Stimulated activated CD4-positive, alpha-beta T cell treated with anti-CD3 and anti-CD28 coated beads, Interleukin-2, amount 100 ng/mL, for 4 hours (primary cell): ENCODE data around the gene LRRC27.
"Not testable (repeated sequence)": the region's sequence is repeated elsewhere in the genome, so short reads cannot be mapped to it uniquely, and the experiment has no call there.

Experiments
- DNase-seq: peaks from one replicate; pipeline ENCODE4 v3.0.0-alpha.2; 2020; ENCODE audit warnings: low read depth

Gene LRRC27

DNA sequence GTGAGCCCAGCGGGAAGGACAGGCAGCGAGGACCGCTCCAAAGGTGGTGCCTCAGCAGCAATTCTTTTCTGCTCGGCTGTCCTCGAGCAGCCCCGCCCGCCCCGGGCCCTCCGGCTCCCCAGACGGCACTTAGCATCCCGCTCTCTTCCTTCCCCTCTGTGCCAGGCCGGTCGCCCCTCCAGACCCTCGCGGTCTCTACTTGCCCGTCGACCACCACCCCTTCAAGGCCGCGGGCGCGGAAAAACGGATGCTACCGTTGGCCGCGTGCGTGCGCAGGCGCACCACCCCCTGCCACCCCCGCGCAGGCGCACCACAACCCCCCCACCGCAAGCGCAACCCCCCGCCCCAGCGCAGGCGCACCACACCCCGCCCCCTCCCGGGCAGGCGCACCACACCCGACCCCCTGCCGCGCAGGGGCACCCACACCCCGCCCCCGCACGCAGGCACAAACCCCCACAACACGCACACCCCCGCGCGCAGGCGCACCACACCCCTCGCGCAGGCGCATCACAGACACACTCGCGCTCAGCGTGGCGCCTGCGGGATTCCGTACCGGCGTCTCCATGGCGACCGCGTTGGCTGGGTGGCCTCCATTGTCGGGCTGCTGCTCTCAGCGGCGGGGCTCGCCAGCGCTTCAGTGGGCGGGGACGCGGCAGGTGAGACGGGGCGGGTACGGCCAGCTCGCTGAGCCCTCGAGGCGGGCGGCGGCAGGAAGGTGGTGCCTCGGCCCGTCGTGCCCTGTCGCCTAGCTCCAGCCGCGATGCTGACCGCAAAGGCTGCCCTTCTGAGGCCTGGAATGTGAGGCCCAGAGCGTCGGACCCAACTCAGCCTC, at the start of gene LRRC27:
Gene LRRC27 (plus strand): TSS at position 593 of the 832 bp plus-strand sequence. CDS start 1,332 bp downstream, outside the sequence.
- peak; percentile 99 for DNase-seq

DNA sequence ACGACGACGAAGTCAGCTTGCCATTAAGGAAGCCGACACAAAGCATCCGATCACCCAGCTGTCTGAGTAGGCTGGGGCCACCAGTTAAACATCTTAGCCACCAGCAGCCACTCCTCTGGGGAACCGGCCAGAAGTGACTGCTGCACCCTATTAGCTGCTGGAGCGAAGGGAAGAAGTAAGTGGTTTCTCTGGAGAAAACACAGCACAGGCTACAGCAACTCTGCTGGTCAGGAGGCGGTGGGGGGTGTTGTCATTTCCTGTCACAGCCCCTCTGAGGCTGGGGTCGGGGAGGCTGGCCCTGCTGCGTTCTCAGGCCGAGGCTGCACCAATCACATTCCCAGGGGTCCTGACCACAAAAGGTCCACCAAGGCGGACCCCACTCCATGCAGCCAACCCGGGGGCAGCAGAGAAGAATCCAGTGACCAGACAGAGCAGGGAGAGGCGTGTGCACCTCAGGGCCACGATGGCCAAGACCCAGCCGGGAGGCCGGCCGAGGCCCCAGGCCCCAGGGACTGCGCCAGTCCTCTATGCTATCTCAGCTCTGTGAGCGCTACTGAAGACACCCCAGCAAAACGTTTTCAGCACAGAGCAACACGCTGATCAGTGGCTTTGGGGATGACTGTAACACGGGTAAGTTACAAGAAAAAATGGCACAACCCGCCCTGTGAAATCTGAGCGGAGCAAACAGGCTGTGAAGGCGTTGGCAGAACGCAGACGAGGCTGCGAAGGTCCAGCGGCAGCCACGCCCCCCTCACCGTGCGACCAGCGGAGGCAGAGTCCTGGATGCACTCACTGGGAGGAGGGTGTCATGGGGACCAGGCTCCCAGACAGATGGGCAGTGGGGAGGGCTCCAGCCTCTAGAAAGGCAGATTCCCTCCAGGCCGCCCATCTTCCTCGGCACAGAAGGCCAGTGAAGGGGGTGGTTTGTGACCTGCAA, 49.1 kb upstream of the LRRC27 start:
- DNase-seq: no peak

GRCh38 chr10:132283604-132284382, 48.2 kb upstream of the LRRC27 start:
- DNase-seq: no peak

DNA sequence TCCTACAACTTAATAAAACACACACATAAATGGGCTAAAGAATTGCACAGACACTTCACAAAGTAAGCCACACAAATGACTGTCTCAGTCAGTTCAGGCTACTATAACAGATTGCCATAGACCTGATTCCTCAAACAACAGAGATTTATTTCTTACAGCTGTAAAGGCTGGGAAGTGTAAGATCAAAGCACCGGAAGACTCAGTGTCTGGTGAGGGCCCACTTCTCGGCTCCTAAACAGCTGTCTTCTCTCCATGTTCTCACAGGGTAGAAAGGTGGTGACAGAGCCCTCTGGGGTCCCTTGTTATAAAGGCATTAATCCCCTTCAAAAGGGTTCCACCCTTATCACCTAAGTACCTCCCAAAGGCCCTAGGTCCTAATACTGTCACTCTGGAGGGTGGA, 42.6 kb upstream of the LRRC27 start:
- DNase-seq: no peak

DNA sequence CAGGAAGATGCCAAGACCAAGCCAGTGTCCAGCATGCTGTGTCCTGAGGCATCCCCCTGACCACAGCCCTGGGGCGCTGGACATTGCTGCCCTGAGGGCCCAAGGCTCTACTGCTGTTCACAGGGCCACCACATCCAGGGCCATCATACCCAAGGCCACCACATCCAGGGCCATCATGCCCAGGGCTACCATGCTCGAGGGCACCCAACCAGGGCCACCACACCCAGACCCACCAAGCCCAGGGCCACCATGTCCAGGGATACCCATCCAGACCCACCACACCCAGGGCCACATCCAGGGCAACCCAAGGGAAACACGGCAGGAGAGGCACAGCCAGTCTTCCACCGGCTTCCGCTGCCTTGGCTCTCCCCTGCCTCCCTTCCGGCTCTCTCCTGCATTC, 41.4 kb upstream of the LRRC27 start:
- DNase-seq: no peak

DNA sequence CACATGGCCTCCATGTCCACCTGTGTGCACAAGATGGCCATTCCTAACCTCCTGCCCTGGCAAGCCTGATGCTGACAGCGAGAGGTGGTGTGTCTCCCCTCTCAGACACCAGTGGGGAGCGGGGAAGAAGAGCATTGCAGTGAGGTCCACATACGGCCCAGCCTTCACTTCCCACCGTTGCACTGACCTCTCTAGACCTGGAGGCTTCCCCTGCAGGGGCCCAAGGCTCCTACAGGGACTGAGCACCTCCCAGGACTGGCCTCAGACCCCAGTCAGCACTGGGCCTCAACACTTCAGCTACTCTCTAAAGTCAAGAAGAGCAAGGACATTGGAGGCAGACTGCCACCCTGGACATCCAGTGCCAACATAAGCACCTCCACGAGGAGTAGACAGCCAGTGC, 40.2 kb upstream of the LRRC27 start:
- DNase-seq: no peak

DNA sequence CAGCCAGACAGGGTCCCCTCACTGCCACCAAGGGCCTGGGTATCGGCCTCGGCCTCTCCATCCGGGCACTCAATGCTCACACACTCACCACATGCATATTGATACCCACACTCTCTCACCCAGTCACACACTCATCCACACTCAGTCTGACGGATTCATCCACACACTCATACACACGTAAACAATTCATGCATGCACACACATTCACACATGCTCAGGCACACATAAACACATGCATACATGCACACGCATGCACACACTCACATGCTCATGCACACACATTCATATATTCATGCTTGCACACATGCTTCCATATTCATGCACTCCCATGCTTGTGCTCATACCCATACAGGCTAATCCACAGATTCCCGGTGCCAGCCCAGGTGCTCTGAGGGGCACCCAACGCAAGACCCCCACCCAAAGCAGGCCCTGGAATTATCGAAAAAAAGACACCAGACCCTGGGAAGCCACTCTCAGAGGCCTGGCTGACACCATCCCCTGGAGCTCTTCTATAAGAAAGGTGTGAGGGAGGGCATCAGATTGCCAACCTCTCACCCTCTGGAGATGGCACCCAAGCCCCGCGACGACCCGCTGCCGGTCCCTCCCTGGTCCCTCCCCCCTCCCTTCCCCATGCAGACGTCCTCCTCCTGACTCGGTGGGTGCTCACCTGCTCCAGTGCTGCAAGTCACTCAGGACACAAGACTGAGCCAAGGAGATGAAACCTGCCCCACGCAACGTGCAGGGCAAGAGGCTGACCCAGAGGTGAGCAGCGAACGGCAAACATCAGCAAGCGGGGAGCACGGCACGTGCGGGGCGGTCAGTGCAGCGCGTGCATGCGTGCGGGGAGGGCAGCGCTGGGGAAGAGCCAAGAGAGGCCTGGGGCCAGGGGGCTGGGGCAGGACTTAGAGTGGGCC, 39.4 kb upstream of the LRRC27 start:
- DNase-seq: no peak

DNA sequence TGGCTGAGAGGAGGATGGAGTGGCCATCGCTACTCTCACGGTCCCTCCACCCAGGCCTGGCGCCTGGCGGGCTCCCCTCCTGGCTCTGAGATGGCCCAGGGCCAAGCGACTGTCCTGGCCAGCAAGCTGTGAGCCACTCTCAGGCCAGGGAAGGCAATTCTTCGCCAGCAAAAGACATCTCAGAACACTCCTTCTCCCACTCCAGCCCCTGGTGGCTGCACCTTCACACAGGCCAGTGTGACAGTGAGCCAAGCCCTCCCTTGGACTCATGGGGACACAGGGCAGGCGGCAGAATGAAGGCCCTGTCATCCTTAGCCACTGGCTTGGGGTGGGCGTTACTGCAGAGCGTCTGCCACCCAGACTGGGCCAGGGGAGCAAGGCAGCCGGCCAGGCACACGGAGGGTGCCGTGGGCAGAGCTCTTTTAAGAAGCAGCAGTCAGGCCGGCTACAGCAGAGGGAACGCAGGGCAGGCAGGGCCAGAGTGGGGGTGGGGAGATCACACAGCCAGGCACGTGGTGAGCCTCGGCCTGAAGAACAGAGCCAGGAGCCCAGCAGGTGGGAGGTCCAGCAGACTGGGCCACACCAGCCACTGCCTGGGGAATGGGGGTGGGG, 38.7 kb upstream of the LRRC27 start:
- DNase-seq: no peak

GRCh38 chr10:132293813-132294520, 38.0 kb upstream of the LRRC27 start:
- no peak for DNase-seq

- DNase-seq: no peak
These were observed 37.3 kb upstream of the LRRC27 start for GRCh38 chr10:132294561-132295318.

DNA sequence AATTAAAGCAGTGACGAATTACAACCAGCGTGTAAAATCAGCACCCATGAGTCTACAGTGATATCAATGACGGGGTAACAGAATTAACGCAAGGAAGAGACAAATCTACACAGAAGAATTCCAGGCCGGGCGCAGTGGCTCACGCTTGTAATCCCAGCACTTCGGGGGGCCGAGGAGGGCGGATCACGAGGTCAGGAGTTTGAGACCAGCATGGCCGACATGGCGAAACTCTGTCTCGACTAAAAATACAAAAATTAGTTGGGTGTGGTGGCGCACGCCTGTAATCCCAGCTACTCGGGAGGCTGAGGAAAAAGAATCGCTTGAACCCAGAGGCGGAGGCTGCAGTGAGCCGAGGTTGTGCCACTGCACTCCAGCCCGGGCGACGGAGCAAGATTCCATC, 36.5 kb upstream of the LRRC27 start:
- not testable (repeated sequence) for DNase-seq

DNA sequence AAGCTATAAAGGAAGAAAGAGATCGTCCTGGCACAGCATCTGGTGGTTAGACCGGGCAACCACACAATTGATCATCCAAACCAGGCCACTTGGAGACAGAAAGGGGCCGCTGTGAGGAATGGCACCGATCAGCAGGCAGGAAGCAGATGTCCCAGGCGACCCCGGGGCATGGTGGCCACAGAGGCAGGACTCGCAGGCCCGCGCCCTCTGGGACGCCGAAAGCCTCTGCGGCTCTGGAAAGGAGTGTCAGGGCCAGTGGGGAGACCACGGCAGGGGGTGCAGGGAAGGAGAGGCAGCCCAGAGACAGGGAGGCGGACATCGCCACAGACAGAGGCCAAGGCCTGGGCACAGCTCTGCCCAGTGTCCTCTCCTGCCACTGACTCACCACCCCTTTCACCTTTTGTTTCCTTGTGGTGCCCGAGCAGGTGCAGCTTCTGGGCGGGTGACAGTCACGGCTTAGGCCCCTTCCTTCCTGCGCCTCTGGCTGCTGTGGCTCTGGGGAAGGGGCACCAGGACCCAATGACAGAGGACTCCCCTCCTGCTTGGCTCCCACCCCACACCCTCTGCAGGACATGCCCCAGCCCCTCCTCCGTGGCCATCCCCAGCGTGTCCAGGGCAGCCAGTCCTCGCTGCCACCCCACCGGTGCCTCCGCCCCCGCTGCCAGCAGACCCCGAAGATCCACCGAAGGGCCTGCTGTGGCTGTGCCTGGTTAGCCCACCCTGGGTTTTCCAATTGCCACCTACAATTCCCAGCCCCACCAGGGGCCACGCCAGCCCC, 35.1 kb upstream of the LRRC27 start:
- no peak for DNase-seq

DNA sequence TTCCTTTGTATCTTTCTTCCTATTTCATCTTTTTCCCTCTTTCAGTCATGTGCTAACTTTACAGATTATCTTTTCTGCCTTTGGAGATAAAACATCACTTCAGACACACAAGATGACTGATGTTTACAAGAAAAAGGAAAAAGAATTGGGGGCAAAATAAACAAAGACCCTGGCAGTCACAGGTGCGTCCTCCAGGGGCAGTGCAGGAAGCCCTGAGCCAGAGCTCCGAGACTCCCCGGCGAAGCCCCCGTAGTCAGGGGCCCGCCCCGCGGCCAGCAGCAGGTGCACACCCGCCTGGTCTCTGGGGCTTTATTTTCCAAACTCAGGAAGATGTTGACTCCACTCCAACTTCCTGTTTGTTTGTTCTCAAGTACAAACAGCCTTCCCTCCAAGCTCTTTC, 34.5 kb upstream of the LRRC27 start:
- DNase-seq: no peak

GRCh38 chr10:132298038-132298881, 33.7 kb upstream of the LRRC27 start:
- DNase-seq: no peak

GRCh38 chr10:132299371-132300336, 32.3 kb upstream of the LRRC27 start:
- no peak for DNase-seq

DNA sequence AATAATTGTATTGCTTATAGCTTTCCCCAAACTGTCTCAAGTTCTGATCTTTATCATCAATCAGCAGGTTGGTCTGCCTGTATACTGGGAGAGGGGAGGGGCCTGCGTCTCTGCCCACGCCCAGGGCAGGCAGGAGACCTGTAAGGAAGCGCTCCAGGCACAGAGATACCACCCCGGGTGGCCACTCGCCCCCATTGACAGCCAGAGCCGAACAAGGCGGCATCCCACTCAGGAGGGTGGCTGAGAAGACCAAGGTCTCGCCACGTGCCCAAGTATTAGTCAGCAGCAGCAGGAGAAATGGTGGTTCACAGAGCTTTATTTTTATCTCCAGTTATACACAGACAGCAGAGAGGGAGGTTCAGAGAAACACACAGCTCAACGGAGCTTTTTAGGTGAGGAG, 31.4 kb upstream of the LRRC27 start:
- no peak for DNase-seq
